Upper lobe of left lung (tissue), 4 donors: ENCODE measurements around the gene SPTLC2.

Source experiments
- EP300 ChIP-seq, 4 donors: sonication (generic); formaldehyde crosslinking; IDR thresholded peaks; one replicate each; pipeline ENCODE4 v1.5.1; 2017; ENCODE audit warnings: antibody characterized with exemption in 4 of 4, control low read depth in 2 of 4
- POLR2A ChIP-seq, 4 donors: fragments of 450-650 bp; IDR thresholded peaks; one replicate each; pipeline ENCODE4 v1.5.1; 2016 to 2017; ENCODE audit warnings: antibody characterized with exemption in 4 of 4, mild to moderate bottlenecking in 2 of 4
- POLR2AphosphoS5 ChIP-seq, 2 donors: sonication (generic); formaldehyde crosslinking; IDR thresholded peaks; one replicate each; pipeline ENCODE4 v1.5.1; 2017; ENCODE audit warnings: antibody characterized with exemption in 2 of 2
- TF ChIP-seq, protein P1 (sequence below), 6 experiments: fragments of 450-650 bp in 4 of 6; fragments of 200-600 bp in 2 of 6; sonication (generic) in 2 of 6; IDR thresholded peaks; one replicate each; pipeline ENCODE4 v1.5.1; 2016 to 2019; ENCODE audit warnings: antibody characterized with exemption in 6 of 6

DNA sequence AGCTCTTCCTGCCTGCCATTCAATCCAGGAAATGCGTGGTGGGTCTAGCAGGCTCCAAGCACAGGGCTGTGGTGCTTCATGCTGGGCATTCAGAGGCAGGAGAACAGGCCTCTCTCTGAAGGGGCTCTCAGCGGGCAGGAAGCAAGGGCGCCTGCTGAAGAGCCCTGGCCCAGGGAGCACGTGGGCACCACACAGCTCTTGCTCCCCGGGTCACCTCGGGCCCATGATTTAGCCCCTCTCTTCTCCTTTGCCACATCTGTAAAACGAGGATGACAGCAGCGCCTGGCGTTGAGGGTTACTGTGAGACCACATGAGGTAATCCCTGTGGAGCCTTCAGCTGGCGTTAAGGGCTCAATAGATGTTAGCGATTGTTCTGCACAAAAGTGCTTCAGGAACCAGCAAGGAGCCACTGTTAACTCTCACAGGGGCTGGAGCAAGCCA lies 37.6 kb upstream of the SPTLC2 start:
- TF ChIP-seq POLR2A (IDR thresholded peaks at IDR 0.05) (no peak), POLR2AphosphoS5 (IDR thresholded peaks at IDR 0.05) (no peak), EP300 (IDR thresholded peaks at IDR 0.05) (no peak)
- TF ChIP-seq, protein P1, sequence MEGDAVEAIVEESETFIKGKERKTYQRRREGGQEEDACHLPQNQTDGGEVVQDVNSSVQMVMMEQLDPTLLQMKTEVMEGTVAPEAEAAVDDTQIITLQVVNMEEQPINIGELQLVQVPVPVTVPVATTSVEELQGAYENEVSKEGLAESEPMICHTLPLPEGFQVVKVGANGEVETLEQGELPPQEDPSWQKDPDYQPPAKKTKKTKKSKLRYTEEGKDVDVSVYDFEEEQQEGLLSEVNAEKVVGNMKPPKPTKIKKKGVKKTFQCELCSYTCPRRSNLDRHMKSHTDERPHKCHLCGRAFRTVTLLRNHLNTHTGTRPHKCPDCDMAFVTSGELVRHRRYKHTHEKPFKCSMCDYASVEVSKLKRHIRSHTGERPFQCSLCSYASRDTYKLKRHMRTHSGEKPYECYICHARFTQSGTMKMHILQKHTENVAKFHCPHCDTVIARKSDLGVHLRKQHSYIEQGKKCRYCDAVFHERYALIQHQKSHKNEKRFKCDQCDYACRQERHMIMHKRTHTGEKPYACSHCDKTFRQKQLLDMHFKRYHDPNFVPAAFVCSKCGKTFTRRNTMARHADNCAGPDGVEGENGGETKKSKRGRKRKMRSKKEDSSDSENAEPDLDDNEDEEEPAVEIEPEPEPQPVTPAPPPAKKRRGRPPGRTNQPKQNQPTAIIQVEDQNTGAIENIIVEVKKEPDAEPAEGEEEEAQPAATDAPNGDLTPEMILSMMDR (IDR thresholded peaks at IDR 0.05) = no peak
